HG02571 (cell line): ENCODE results near the gene CTNS.
A peak's percentile ranks its signal among the peaks of the same experiment; 100 is the strongest.

Source experiments
- ATAC-seq: cut with Tn5 transposase; IDR thresholded peaks from one replicate; pipeline ENCODE4 v1.9.1; 2021; ENCODE audit warnings: mild to moderate bottlenecking, moderate library complexity; ENCODE audit not compliant: unreplicated experiment

Gene CTNS

GRCh38 chr17:3657874-3658783, 21.6 kb downstream of the CTNS start:
- ATAC-seq = no peak

DNA sequence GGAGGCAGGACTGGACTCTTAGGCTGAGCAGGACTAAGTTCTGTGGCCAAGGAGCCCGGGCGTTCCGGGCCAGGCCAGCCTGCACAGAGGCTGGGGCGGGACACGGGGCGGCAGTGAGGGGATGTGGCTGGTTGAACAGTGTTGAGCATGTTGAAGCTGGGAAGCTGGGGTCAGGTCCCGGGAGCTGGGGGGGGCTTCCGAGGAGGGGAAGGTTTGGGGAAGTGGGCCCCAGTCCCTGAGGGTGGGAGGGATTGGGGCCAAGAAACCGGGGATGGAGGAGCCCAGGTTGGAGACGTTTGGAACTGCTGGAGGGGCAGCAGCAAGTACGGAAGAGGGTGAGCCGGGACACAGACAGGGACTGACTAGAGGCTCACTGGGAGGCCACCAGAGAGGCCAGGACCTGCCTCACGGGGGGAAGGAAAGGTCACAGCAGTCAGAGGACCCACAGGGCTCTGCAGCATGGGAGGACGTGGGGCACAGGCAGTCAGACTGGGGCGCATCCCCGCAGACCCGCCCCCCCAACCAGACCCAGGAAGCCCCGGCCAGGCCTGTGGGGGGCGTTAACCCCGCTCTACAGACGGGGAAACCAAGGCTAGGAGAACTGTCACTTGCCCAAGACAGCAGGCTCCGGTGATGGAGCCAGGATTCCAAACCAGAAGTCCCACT, 22.4 kb downstream of the CTNS start:
- ATAC-seq = no peak

- no peak for ATAC-seq
These were observed 23.1 kb downstream of the CTNS start for GRCh38 chr17:3659541-3660111.

DNA sequence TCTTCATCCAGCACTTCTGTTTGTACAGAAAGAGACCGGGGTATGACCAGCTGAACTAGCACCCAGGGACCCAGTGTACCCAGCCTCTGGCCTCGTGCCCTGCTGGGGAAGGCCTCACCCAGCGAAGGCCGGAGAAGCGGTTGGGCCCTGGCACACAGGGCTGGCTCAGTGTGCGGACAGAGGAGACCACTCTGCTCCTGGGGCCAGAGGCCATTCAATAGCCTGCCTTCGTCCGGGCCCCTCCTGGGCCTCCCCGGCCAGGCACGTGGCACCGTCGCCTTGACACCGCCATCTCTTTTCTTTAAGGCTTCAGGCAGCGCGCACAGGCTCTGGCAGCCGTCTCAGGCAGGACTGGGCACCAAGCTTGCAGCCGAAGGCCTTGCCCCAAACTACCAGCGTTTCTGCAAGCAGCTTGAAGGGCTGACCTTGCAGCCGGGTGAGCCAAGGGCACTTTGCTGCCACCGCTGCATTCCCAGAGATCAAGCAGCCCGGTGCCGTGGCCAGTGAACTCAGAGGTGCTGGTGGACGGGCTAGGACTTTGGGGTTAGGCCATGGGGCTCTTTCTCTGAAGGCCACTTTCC, 23.8 kb downstream of the CTNS start:
- no peak for ATAC-seq

DNA sequence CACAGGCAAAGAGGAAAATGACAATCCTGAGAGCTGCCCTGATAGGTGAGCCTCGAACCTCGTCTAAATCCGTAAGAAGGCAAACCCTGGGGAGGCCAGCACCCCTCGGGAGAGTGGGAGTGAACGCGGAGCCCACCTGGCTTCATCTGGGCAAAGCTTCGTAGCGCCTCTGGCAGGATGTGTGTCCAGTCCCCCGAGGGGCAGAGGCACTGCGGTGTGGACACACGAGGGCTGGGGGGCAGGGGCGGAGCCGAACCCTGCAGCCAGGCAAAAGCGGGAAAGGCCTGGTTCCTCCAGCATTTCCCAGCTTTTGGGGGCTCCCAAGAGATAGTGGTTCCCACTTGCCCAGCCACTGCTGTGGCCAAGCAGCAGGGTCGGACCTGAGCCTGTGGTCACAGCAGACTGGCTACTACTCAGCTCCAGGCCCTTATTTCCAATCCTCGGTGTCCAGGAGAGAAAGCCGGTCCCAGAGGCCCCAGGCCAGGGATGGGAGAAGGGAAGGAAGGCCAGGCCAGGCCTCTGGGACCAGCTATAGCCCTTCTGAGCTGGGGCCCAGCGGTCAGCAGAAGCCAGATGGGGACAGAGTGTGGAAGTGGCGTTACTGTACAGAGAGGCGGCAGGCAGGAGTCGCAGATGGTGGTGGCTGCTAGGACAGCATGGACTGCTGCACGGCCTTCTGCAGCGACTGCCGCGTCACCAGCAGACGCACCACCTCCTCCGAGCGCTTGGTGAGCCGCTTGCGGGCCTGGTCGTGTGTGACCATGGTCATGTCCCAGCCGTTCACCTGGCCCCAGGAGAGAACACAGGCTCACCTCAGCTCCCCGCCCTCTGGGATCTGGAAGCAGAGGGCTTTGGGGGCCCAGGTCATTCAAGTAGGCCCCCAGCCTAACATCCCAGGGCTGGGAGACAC, 26.8 kb downstream of the CTNS start:
- ATAC-seq = no peak

DNA sequence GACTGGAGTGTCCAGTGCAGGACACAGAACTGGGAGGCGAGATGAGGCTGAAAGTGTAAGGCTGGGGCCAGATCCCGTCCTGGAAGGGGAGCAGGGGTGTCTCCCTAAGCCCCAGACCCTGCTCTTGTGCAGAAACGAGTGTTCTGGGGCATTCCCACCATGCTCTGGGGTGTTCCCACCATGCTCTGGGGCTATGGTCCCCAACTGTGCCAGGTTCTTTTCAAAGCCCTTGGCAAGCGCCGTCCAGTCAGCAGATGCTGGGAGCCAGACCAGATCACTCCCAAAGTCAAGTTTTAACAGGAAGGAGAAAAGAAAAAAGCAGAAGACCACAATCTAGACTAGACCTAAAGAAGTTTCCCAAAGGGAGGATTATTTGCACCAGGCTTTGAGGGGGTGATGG, 29.3 kb downstream of the CTNS start:
- ATAC-seq = no peak

DNA sequence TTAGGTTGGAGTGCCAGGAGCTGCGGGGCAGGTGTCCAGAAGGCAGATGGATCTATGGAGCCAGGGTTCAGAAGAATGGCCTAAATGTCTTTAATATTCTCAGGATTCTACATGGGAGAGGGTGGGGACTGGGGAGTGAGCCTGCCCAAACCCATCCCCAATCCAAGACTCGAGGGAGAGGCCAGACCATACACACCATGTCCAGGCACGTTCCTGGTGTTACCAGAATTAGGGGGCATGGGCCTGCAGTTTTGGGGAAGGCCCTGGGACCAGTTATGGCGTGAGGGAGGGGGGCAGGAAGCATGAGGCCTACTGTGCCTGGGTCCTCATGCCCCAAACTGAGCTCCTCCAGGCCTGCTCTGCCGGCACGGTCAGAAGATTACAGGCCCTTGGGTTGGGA, 30.0 kb downstream of the CTNS start:
- no peak for ATAC-seq

GRCh38 chr17:3667366-3668278, 31.1 kb downstream of the CTNS start:
- ATAC-seq = peak; percentile 27

DNA sequence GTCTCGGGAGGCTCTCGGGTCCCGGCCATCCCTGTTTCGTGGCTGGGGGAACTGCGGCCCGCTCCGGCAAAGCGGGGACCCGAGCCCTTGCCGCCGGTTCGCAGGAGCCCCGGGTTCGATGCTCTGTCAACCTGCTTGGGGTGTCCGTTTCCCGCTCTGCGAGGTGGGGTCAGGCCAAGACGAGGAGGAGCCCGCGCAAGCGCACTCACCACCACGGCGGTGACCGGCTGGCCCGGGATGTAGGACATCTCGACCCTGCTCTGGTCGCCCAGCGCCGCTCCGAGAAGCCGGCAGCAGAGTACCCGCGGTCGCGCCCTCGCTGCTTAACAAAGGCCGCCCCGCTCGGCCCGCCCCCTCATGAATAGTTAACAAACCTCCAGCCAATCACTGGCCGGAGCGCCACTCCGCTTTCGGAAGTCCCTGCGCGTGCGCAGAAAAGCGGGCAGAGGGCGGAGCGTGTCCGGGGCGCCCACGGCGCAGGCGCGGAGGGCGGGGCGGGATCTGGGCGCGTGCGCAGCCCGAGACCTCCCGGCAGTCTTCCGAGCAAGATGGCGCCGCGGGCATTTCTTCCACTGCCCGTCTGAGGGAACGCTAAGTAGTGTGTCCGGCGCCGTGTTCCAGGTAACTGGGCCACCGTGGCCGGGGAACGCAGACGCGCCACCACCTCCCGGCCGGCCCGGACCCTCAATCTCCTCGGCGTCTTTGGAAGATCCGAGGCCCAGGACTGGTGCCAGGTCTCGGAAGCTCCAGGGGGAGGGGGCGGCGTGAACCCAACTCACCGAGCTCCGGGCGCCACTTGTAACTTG, 31.9 kb downstream of the CTNS start, which contains the start of the genes EMC6 and TAX1BP3:
EMC6 (plus strand) TSS at position 534 of the 806 bp plus-strand sequence. CDS start 335 bp downstream, outside the sequence.
TAX1BP3 (minus strand) TSS at position 300 of the 806 bp plus-strand sequence; CDS start at position 248, 52 bp downstream.
- ATAC-seq = peak; percentile 80

GRCh38 chr17:3669085-3669347, 32.5 kb downstream of the CTNS start:
- peak; percentile 5 for ATAC-seq

- ATAC-seq = no peak
These were observed 33.0 kb downstream of the CTNS start for GRCh38 chr17:3669548-3669947.

GRCh38 chr17:3672571-3672970, 36.0 kb downstream of the CTNS start:
- ATAC-seq = no peak

GRCh38 chr17:3675886-3676285, 39.3 kb downstream of the CTNS start:
- ATAC-seq = no peak

DNA sequence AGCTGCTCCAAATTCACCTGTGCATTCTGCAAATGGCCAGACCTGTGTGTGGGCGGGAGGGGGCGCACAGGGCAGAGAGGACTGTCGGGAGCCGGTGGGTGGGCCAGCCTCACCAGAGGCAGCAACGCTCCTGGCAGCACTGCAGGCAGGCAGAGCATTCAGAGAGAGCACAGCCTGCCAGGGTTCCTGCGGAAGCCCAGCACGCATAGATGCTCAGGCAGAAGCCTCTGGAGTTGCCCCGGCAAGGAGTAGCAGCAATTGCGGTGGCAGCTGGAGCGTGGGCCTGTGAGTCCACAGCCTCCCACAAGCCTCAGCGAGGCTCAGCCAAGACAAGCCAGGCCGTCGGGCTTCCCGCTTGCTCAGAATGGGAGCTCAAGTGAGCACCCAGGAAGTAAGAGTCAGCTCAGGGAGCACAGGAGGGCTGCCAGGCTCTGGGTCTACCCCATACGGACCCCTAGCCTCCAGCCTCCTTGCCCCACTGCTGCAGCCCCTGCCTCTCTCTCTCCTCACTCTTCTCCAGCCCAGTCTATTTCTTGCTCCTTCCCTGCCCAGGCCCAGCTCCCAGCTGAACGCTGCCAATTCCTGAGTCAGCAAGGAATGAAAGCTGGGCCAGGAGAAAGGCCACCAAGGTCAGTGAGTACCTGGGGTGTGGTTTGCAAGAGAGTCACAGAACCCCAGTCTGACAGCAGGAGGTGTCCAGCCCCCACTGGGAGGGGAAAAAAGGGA, 41.7 kb downstream of the CTNS start:
- no peak for ATAC-seq

DNA sequence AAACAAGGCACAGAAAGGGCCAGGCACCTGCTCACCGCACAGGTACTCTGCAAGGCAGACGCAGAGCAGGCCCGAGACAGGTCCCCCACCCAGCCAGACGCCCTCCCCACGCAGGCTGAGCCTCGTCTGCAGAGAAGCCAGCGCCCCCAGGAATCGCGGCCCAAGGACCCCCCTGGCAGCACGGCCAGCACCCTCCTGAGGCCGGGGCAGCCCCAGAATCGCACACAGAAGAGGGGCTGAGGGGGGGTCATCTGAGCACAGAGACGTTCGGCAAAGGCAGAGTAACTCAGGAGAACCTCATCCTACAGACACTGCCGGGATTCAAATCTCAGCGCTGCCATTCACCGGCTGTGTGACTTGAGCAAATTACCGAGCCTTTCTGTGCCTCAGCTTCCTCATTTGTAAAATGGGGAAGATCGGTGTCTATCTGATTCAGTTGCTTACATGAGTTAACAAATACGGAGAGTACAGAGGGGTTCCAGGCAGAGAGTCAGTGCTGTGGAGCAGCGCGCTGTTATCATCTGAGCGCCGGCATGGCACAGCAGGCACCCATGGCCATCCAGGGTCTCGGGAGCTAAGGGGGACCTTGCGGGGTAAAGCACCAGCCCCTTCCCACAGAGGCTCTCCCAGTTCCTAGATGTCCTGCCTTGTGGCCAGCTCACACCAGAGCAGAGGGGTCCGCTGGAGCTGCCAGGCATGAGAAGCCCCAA, 42.4 kb downstream of the CTNS start:
- ATAC-seq = no peak

- ATAC-seq = no peak
These were observed 43.1 kb downstream of the CTNS start for GRCh38 chr17:3679531-3680126.

GRCh38 chr17:3681057-3681456, 44.5 kb downstream of the CTNS start:
- no peak for ATAC-seq
